Urinary bladder (tissue), 4 donors: ENCODE results near the gene CHIC2. TPM values are rescaled to one million over a fixed set of nuclear protein-coding genes. Genes with fewer than 3 reads are reported as not detected.

Experiments used
- DNase-seq: peaks from one replicate; pipeline ENCODE4 v3.0.0-alpha.2; 2015; ENCODE audit errors: extremely low spot score
- H3K27ac ChIP-seq: one replicate; pipeline ENCODE4 v1.5.1; 2013; ENCODE audit warnings: low read depth, mild to moderate bottlenecking, moderate library complexity
- H3K36me3 ChIP-seq: one replicate; pipeline ENCODE4 v1.6.1; 2013; ENCODE audit warnings: mild to moderate bottlenecking, moderate library complexity; ENCODE audit not compliant: insufficient read depth
- H3K4me1 ChIP-seq: one replicate; pipeline ENCODE4 v1.6.1; 2013; ENCODE audit warnings: mild to moderate bottlenecking, moderate library complexity; ENCODE audit not compliant: insufficient read depth
- H3K4me3 ChIP-seq: one replicate; pipeline ENCODE4 v1.5.1; 2013; ENCODE audit warnings: low read depth, low read length
- WGBS: extraction: QIAGEN DNeasy Blood & Tissue Kit; methylation state at CpG from one replicate; pipeline ENCODE4 v1.1.7; 2013; 5-methylcytosine and 5-hydroxymethylcytosine counted together
- polyA plus RNA-seq: library from polyadenylated mRNA; stranded (reverse); fragments of 200-250 nt; gene quantifications from one replicate; pipeline ENCODE4 v1.2.3, GENCODE V29; 2013
- total RNA-seq: library from RNA; depleted of rRNA; stranded (reverse); fragments of >200 nt; gene quantifications from one replicate; pipeline ENCODE4 v1.2.3, GENCODE V29; 2014
- donor health status: healthy with polysubstance abuse.
- donor health status: healthy.

CHIC2 gene
- total and polyA plus RNA-seq, 2 donors = 27.3 to 39.5 TPM

DNA sequence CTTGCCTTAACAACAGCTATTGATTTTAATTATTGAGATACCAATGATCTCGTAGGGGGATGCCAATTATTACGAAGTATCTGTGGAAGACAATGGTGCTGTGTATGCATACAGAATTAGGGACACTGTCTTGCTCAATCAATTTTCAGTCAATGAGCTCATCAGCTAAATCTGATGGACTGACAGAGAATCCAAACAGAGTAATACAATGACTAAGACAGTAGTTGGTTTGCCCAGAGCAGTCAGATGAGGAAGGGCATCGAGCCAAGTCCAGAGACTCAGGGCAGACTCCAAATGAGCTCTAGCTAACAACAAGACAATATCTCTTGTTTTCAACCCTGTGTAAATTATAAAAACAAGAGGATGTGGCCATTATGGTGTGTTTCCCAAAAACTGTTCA lies 20.9 kb upstream of the CHIC2 start:
- Histone ChIP-seq H3K4me1 (no peaks in the 10 kb centered on the region), H3K27ac (no peak overlapping the region)

GRCh38 chr4:54082168-54082567 lies 17.8 kb upstream of the CHIC2 start:
- Histone ChIP-seq H3K4me1 (no peaks in the 10 kb centered on the region), H3K4me3 (no peak overlapping the region), H3K36me3 (no peaks in the 10 kb centered on the region), H3K27ac (no peak overlapping the region)
- WGBS = 29% methylated on average over 1 of the region's 1 CpG
- DNase-seq = no peak

More for the DNA sequence above, 20.9 kb upstream of the CHIC2 start:
- Histone ChIP-seq H3K4me3 (no peak overlapping the region), H3K36me3 (no peaks in the 10 kb centered on the region)
- 89% methylated on average over 3 of the region's 3 CpGs for WGBS
- no peak for DNase-seq

- Histone ChIP-seq H3K27ac (no peak overlapping the region), H3K36me3 (no peaks in the 10 kb centered on the region), H3K4me3 (no peak overlapping the region), H3K4me1 (no peaks in the 10 kb centered on the region)
- DNase-seq = no peak
- WGBS = 93% methylated on average over 1 of the region's 1 CpG
Measured at GRCh38 chr4:54077812-54078211, 13.4 kb upstream of the CHIC2 start.

- DNase-seq = no peak
- Histone ChIP-seq H3K4me1 (no peaks in the 10 kb centered on the region), H3K27ac (no peak overlapping the region), H3K36me3 (no peaks in the 10 kb centered on the region), H3K4me3 (no peak overlapping the region)
Measured at GRCh38 chr4:54076673-54077072, 12.3 kb upstream of the CHIC2 start.

DNA sequence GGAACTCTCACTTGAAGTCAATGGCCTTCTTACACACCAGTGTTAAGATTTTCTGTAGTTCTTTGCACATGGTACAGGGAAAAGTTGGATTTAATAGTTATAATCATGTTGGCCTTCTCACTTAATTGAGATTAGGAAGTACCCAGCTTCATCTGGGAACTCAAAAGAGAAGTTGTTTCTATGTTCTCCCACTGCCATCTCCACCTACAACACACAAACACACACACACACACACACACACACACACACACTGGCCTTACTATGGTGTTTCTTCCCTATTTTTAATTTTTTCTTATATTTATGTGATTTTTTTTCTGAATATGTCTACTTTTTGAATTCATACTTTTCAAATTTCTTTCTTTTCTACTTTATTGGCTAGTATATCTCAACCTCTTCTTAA lies 10.0 kb upstream of the CHIC2 start:
- no peak overlapping the region for H3K4me3 ChIP-seq
- no peak overlapping the region for H3K27ac ChIP-seq
- no peaks in the 10 kb centered on the region for H3K36me3 ChIP-seq
- no peaks in the 10 kb centered on the region for H3K4me1 ChIP-seq
- no peak for DNase-seq

DNA sequence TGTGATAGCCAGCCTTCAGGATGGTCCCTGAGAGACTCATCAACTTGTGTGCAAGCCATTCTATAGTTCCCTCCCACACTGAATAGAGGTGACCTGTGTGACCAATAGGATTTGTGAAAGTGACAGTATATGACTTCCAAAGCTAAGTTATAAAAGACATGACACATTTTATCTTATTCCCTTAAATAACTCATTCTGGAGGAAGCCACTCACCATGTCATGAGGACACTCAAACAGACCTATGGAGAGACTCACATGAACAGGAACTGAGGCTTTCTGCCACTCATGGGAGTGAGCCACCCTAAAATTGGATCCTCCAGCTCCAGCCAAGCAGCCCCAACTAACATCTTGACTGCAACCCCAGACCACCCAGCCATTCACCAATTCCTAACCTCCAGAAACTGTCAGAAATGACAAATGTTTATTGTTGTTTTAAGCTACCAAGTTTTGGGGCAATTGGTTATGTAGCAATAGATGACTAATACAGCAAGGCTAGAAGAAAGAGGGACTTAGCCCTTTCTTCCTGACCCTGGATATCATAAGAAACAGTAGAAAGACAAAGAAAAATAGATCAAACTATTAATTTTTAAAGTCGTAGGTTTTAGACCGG lies 9.0 kb upstream of the CHIC2 start:
- Histone ChIP-seq H3K27ac (no peak overlapping the region), H3K4me3 (no peak overlapping the region), H3K4me1 (no peaks in the 10 kb centered on the region), H3K36me3 (no peaks in the 10 kb centered on the region)
- no peak for DNase-seq
- WGBS = 96% methylated on average over 2 of the region's 2 CpGs

GRCh38 chr4:54067166-54067565 lies 2.8 kb upstream of the CHIC2 start:
- no peak overlapping the region for H3K4me3 ChIP-seq
- no peaks in the 10 kb centered on the region for H3K4me1 ChIP-seq
- DNase-seq = no peak
- H3K27ac ChIP-seq = no peak overlapping the region
- WGBS = 59% methylated on average over 5 of the region's 5 CpGs
- no peaks in the 10 kb centered on the region for H3K36me3 ChIP-seq

GRCh38 chr4:54066718-54067129 lies 2.3 kb upstream of the CHIC2 start:
- no peaks in the 10 kb centered on the region for H3K36me3 ChIP-seq
- no peaks in the 10 kb centered on the region for H3K4me1 ChIP-seq
- H3K4me3 ChIP-seq = no peak overlapping the region
- peak overlapping the region; percentile 3 for H3K27ac ChIP-seq
- WGBS = 73% methylated on average over 2 of the region's 2 CpGs
- no peak for DNase-seq

GRCh38 chr4:54066088-54066415 lies 1.6 kb upstream of the CHIC2 start:
- no peak overlapping the region for H3K4me3 ChIP-seq
- DNase-seq = no peak
- peak overlapping the region; percentile 27 for H3K27ac ChIP-seq
- H3K4me1 ChIP-seq = no peaks in the 10 kb centered on the region
- 96% methylated on average over 2 of the region's 2 CpGs for WGBS
- H3K36me3 ChIP-seq = no peaks in the 10 kb centered on the region

GRCh38 chr4:54065282-54066087 lies 1.1 kb upstream of the CHIC2 start:
- H3K4me1 ChIP-seq = no peaks in the 10 kb centered on the region
- DNase-seq = no peak
- no peaks in the 10 kb centered on the region for H3K36me3 ChIP-seq
- WGBS = 66% methylated on average over 6 of the region's 6 CpGs
- peak overlapping the region; percentile 41 for H3K27ac ChIP-seq
- no peak overlapping the region for H3K4me3 ChIP-seq

DNA sequence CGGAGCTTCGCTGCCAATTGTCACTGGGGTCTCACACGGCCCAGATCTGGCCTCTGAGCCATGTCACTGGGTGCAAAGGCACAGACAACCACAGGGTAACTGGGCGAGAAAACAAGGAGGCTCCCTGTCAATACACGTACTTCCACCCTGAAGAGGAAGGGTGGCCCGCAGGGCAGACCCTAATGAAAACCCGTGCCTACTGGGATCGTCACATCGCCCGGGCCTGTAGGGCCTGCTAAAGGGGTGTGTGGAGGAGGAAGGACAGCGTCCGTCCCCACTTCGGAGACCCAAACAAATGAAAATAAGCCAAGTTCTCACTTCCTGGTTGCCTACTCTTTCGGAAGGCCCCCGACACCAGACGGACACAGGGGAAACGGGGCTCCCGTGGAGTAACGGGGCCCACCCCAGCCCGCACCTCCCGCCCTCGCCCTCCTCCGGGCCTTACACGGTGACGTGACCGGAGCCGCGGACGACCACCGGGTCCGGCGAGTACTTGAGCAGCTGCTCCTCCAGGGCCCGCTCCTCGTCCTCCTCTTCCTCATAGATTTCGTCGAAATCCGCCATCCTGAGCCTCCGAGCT lies 578 bp downstream of the CHIC2 start:
- Histone ChIP-seq H3K27ac (peak overlapping the region; percentile 97), H3K36me3 (no peaks in the 10 kb centered on the region), H3K4me3 (peak overlapping the region; percentile 95), H3K4me1 (no peaks in the 10 kb centered on the region)
- DNase-seq = no peak
- under 1% methylated on average over 38 of the region's 38 CpGs for WGBS

DNA sequence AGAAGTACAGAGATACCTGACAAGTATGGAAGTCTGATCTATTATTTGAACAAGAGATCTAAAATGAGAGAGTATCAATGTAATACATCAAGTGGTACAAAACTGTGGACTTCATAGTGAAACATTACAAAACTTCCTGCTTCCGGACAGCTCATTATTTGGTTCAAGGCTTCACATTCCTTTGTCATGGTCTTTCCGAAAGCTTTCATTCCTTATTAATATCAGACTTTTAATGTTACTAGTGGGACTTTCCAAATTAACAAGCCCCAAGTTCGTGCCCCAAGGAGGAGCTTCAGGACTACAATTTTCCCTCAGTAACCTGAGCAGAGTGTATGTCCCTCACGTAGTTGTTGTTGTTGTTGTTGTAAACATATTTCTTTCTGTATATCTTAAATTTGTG lies 1.2 kb downstream of the CHIC2 start:
- peak overlapping the region; percentile 95 for H3K4me3 ChIP-seq
- WGBS = 3% methylated on average over 4 of the region's 4 CpGs
- H3K36me3 ChIP-seq = no peaks in the 10 kb centered on the region
- H3K27ac ChIP-seq = no peak overlapping the region
- no peak for DNase-seq
- no peaks in the 10 kb centered on the region for H3K4me1 ChIP-seq

GRCh38 chr4:54062392-54062791 lies 2.0 kb downstream of the CHIC2 start:
- no peak for DNase-seq
- H3K4me3 ChIP-seq = peak overlapping the region; percentile 95
- no peak overlapping the region for H3K27ac ChIP-seq
- H3K4me1 ChIP-seq = no peaks in the 10 kb centered on the region
- H3K36me3 ChIP-seq = no peaks in the 10 kb centered on the region
- WGBS = 63% methylated on average over 3 of the region's 3 CpGs

GRCh38 chr4:54061873-54062272 lies 2.5 kb downstream of the CHIC2 start:
- Histone ChIP-seq H3K4me3 (peak overlapping the region; percentile 95), H3K27ac (no peak overlapping the region), H3K36me3 (no peaks in the 10 kb centered on the region), H3K4me1 (no peaks in the 10 kb centered on the region)
- no peak for DNase-seq
- WGBS = 76% methylated on average over 1 of the region's 1 CpG
